Lower lobe of right lung (tissue), 2 donors: ENCODE measurements around the gene GSG1. TPM values are rescaled to one million over a fixed set of nuclear protein-coding genes. Genes with fewer than 3 reads are reported as not detected.
A peak's percentile ranks its signal among the peaks of the same experiment; 100 is the strongest.

Experiments
- ATAC-seq, 2 donors: fragments of 200-7000 bp; cut with Tn5 transposase; one replicate each; pipeline ENCODE4 v1.9.1; 2020 to 2022; ENCODE audit warnings: mild to moderate bottlenecking in 2 of 2, moderate library complexity in 2 of 2
- DNase-seq: peaks from one replicate; pipeline ENCODE4 v3.0.0-alpha.2; 2020
- H3K27ac ChIP-seq: fragments of 200-600 bp; one replicate; pipeline ENCODE4 v1.8.0; 2022
- H3K27me3 ChIP-seq: fragments of 200-600 bp; one replicate; pipeline ENCODE4 v1.8.0; 2022; ENCODE audit warnings: low read depth
- H3K36me3 ChIP-seq: fragments of 200-600 bp; one replicate; pipeline ENCODE4 v1.8.0; 2022; ENCODE audit warnings: mild to moderate bottlenecking
- H3K4me1 ChIP-seq: fragments of 200-600 bp; one replicate; pipeline ENCODE4 v1.8.0; 2022
- H3K4me3 ChIP-seq: fragments of 200-600 bp; one replicate; pipeline ENCODE4 v1.8.0; 2022; ENCODE audit warnings: mild to moderate bottlenecking
- H3K9me3 ChIP-seq: fragments of 200-600 bp; one replicate; pipeline ENCODE4 v1.8.0; 2022
- intact Hi-C: fragments of 100-400 bp; cut with DNase I; formaldehyde crosslinking; loops from one replicate; pipeline ENCODE4 v1.11.0; 2022
- total RNA-seq: library from RNA; stranded (reverse); fragmentation: NEBNext Ultra II Directional; extraction: Animal tissue kit (Norgen Biotek cat#: 25700); gene quantifications from one replicate; pipeline ENCODE4 v1.2.1, GENCODE V29; 2021
- TF ChIP-seq, protein P1 (sequence below): fragments of 200-600 bp; IDR thresholded peaks from one replicate; pipeline ENCODE4 v1.8.0; 2022; ENCODE audit warnings: antibody characterized with exemption, mild to moderate bottlenecking
- donor health status: DM: no; HTN: yes; CAD: no; lungs with severe emphysema.

Gene GSG1
- total RNA-seq, 1 donor from 2014 or later, result not detected

DNA sequence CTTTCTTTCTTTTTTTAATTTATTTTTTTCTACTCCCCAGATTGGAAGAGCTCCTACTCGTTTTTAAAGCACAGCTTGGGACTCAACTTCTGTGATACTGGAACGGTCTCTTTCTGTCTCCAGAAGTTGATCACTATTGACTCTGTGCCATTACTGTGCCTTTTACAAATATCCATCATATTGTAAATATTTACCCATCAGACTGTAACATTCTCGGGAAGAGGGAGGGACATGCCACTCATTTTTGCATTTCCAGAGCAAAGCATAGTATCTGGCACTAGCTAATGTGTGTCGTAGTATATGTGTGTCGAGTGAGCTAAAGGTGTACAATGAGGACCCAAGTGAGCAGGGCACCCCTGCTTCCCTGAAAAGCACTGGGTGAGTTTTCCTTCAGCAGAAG lies 24.0 kb upstream of the GSG1 start:
- Histone ChIP-seq H3K27ac (no peak overlapping the region), H3K9me3 (no peaks in the 10 kb centered on the region), H3K36me3 (no peaks in the 10 kb centered on the region), H3K4me3 (no peak overlapping the region), H3K27me3 (no peaks in the 10 kb centered on the region), H3K4me1 (no peaks in the 10 kb centered on the region)
- intact Hi-C loops, result no loop called here
- TF ChIP-seq, protein P1, sequence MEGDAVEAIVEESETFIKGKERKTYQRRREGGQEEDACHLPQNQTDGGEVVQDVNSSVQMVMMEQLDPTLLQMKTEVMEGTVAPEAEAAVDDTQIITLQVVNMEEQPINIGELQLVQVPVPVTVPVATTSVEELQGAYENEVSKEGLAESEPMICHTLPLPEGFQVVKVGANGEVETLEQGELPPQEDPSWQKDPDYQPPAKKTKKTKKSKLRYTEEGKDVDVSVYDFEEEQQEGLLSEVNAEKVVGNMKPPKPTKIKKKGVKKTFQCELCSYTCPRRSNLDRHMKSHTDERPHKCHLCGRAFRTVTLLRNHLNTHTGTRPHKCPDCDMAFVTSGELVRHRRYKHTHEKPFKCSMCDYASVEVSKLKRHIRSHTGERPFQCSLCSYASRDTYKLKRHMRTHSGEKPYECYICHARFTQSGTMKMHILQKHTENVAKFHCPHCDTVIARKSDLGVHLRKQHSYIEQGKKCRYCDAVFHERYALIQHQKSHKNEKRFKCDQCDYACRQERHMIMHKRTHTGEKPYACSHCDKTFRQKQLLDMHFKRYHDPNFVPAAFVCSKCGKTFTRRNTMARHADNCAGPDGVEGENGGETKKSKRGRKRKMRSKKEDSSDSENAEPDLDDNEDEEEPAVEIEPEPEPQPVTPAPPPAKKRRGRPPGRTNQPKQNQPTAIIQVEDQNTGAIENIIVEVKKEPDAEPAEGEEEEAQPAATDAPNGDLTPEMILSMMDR, result no peak
- ATAC-seq (peak in 1 of 2 donors; percentile 72), DNase-seq (no peak)

DNA sequence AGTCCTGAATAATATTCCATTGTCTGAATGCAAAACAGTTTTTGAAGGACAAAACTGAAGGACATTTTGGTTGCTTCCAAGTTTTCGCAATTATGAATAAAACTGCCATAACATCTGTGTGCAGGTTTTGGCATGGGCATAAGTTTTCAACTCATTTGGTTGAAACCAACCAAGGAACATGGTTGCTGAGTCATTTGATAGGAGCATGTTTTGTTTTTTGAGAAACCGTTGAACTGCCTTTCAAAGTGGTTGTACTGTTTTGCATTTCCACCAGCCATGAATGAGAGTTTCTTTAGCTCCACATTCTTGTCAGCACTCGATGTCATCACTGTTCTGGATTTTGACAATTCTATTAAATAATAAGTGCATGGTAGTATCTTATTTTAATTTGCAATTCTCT lies 23.0 kb upstream of the GSG1 start:
- no peak for DNase-seq
- no peak for ATAC-seq
- TF ChIP-seq, protein P1, result no peak
- H3K36me3 ChIP-seq, result no peaks in the 10 kb centered on the region
- H3K27me3 ChIP-seq, result no peaks in the 10 kb centered on the region
- H3K4me3 ChIP-seq, result no peak overlapping the region
- no peaks in the 10 kb centered on the region for H3K4me1 ChIP-seq
- H3K27ac ChIP-seq, result no peak overlapping the region
- intact Hi-C loops, result no loop called here
- H3K9me3 ChIP-seq, result no peaks in the 10 kb centered on the region

GRCh38 chr12:13125996-13126395 lies 22.5 kb upstream of the GSG1 start:
- DNase-seq (no peak), ATAC-seq (no peak)
- Histone ChIP-seq H3K4me1 (no peaks in the 10 kb centered on the region), H3K9me3 (no peaks in the 10 kb centered on the region), H3K36me3 (no peaks in the 10 kb centered on the region), H3K27ac (no peak overlapping the region), H3K27me3 (no peaks in the 10 kb centered on the region), H3K4me3 (no peak overlapping the region)
- TF ChIP-seq, protein P1, result no peak
- intact Hi-C loops, result no loop called here

DNA sequence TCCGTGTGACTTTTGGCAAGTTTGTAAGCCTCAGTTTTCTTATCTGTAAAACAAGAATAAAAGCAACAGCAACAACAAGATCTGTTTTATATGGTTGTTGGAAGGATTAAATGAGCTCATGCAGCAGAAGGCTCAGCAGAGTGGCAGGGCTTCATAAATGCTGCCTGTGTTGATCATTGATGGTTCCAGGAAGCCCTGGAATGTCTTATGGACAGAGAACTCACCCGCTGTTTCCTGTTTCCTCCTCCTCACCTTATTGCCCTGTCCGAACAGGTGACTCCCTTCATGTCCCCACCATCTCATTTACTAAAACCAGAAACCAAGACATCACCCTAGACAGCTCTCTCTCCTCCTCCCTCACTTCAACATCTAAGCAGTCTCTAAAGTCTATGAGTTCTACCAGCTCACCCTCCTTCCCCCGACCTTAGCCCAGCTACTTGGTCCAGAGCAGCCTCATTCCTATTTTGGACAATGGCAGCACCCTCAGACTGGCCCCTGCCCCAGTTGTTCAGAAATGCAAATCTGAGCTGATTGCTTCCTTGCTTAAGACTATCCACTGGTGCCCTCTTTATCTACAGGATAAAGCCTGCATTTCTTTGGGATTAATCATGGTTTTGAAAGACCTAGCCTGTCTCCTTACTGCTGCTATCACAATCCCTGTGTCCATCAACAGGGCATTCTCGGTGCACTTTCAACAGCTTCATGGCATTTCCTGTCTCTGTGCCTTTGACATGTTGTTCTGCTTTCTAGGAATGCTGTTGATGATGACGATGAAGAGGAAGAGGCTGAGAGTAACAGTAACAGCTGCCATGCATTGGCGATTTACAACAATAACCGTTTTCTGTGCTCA lies 21.4 kb upstream of the GSG1 start:
- Histone ChIP-seq H3K27me3 (no peaks in the 10 kb centered on the region), H3K27ac (no peak overlapping the region), H3K4me1 (no peaks in the 10 kb centered on the region), H3K4me3 (no peak overlapping the region), H3K9me3 (no peaks in the 10 kb centered on the region), H3K36me3 (no peaks in the 10 kb centered on the region)
- ATAC-seq (no peak), DNase-seq (no peak)
- TF ChIP-seq, protein P1, result no peak
- intact Hi-C loops, result no loop called here

GRCh38 chr12:13121568-13121967 lies 18.1 kb upstream of the GSG1 start:
- Histone ChIP-seq H3K9me3 (no peaks in the 10 kb centered on the region), H3K36me3 (no peaks in the 10 kb centered on the region), H3K4me1 (peaks cover 5% of the 10 kb centered on the region), H3K27me3 (no peaks in the 10 kb centered on the region), H3K4me3 (no peak overlapping the region), H3K27ac (no peak overlapping the region)
- ATAC-seq, result no peak
- no peak for DNase-seq
- intact Hi-C loops, result no loop called here
- TF ChIP-seq, protein P1, result no peak
